DOHH2 (cell line): ENCODE results near the gene RHBDL3.
"Not testable (repeated sequence)": the region's sequence is repeated elsewhere in the genome, so short reads cannot be mapped to it uniquely, and the experiment has no call there.

Source experiments
- CTCF ChIP-seq: fragments of 200-600 bp; sonication (generic); IDR thresholded peaks from one replicate; pipeline ENCODE4 v1.5.1; 2014; ENCODE audit warnings: antibody characterized with exemption, mild to moderate bottlenecking, low read depth, low read length; ENCODE audit not compliant: poor library complexity, severe bottlenecking
- EZH2phosphoT487 ChIP-seq: fragments of 200-600 bp; sonication (generic); IDR thresholded peaks from 2 replicates; pipeline ENCODE4 v1.6.1; 2017; ENCODE audit warnings: borderline replicate concordance, mild to moderate bottlenecking, antibody characterized with exemption, low read length, moderate library complexity, mixed read lengths

- TF ChIP-seq CTCF, EZH2phosphoT487: not testable (repeated sequence)
Observed at GRCh38 chr17:32352734-32353133, 87.1 kb downstream of the RHBDL3 start.
